ENCODE measurements around the gene SELPLG.
A peak's percentile ranks its signal among the peaks of the same experiment; 100 is the strongest.
"Not testable (repeated sequence)": the region's sequence is repeated elsewhere in the genome, so short reads cannot be mapped to it uniquely, and the experiment has no call there.

SELPLG gene

GRCh38 chr12:108584456-108585065 lies 49.1 kb downstream of the SELPLG start:
- no peak for DNase-seq

DNA sequence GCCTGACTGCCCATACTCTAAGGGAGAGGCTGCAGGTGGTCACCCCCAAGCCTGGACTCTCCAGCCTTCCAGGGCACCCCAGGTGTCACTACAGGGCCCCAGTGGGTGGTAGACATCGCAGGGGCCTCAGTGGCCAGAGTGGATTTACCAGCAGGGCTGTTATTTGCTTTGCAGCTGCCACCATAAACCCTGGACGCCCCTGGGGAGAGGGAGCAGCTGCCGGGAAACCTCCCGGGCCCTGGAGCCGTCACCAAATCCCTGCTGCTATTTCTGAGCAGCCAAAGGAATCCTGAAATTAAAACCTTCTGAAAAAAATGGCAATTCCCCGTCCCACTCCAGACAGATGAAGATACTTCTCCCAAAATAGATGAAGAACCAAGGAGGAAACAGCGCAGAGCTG lies 49.7 kb downstream of the SELPLG start:
- no peak for DNase-seq

GRCh38 chr12:108582978-108583770 lies 50.5 kb downstream of the SELPLG start:
- DNase-seq: no peak

GRCh38 chr12:108582509-108582908 lies 51.2 kb downstream of the SELPLG start:
- DNase-seq: no peak

DNA sequence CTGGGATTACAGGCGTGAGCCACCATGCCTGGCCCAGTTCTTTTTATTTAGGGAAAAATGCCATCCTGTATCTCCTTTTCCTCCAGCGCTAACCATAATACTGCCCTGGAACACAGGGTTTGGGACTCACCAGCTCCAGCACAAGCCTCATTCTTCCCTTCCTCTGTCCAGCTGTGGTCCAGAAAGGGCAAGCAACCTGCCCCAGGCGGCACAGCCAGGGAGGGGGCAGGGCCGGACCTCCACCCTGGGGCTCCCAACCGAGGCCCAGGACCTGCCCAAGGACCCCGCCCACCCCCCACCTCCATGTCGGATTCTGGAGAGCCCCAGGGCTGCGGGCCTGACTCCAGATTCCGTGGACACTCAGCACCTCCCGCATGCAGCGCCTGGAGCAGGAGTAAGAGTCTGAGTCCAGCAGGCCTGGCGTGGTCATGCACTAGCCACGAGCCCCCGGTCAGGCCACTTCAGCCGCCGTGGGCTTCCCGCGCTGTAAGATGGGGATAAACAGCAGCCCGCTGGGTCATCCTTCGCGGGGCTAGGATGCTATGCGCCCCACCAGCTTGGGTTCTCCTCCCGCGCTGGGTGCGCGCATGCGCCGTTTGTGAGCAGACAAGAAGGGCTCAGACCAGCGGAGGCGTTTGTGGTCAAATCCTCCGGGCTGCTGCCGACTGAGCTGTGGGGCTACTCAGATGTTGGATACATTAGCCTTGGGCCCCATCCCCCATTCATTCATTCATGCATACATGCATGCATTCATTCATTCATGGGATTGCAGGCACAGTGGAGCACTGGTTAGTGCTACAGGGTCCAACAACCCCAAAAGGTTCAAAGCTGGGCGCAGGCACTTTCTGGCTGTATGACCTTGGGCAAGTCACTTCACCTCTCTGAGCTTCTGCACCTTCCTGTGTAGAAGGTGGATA lies 52.1 kb downstream of the SELPLG start:
- DNase-seq: no peak

DNA sequence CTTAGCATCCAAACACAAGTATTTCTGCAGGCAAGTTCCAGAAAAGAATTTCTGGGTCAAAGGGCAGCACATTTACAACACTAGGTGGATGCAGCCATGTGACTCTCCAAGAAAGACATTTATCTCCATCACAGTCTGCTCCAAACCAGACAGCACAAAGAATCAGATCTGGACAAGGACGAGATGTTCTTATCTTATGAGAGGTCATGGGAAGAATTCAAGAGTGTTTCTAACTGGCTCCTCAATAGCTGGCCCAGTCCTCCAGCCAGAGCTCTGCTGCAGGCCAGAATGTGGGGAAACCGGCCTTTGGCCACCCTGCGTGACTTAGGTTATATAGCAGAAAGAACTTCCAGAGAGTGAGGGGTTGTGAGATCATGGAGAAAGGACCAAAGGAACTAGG lies 53.2 kb downstream of the SELPLG start:
- DNase-seq: no peak

- no peak for DNase-seq
Observed at GRCh38 chr12:108578813-108579212, 54.9 kb downstream of the SELPLG start.

DNA sequence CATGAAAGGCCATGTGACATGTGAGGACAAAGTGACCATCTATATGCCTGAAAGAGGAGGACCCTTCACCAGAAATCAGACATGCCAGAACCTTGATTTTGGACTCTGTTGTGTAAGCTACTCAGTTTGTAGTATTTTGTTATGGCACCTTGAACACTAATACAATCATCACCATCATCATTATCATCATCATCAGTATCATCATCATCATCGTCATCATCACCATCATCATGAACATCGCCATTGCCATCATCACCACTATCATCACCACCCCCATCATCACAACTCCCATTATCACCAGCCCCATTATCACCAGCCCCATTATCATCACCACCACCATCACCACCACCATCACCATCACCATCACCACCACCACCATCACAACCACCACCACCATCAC lies 55.4 kb downstream of the SELPLG start:
- DNase-seq: no peak

- DNase-seq: no peak
Observed at GRCh38 chr12:108577458-108577857, 56.2 kb downstream of the SELPLG start.

- DNase-seq: no peak
Observed at GRCh38 chr12:108576660-108577234, 56.9 kb downstream of the SELPLG start.

DNA sequence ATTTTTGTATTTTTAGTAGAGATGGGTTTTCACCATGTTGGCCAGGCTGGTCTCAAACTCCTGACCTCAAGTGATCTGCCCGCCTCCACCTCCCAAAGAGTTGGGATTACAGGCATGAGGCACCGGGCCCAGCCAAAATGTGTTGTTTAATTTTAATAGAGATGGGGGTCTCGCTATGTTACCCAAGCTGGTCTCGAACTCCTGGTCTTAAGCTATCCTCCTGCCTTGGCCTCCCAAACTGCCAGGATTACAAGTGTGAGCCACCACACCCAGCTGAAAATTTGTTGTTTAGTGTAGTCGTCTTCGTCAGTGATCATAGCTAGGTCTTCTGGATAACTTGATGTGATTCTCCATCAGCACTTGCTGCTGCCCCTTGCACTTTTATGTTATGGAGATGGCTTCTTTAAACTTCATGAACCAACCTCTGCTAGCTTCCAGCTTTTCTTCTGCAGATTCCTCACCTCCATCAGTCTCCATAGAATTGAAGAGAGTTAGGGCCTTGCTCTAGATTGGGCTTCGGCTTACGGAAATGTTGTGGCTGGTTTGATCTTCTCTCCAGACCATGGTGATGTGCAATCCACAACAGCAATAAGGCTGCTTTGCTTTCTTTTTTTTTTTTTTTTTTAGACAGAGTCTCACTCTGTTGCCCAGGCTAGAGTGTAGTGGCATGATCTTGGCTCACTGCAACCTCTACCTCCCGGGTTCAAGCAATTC lies 58.3 kb downstream of the SELPLG start:
- DNase-seq: peak; percentile 27

DNA sequence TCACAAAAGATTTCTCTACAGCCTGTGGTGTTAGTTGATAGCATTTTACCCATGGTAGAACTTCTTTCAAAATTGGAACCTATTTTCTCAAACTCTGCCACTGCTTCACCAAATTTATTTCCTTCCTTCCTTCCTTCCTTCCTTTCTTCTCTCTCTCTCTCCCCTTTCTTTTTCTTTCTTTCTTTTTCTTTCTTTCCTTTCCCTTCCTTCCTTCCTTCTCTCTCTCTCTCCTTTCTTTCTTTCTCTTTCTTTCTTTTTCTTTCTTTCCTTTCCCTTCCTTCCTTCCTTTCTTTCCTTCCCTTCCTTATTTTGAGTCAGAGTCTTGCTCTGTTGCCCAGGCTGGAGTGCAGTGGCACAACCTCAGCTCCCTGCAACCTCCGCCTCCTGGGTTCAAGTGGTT lies 59.4 kb downstream of the SELPLG start:
- not testable (repeated sequence) for DNase-seq

DNA sequence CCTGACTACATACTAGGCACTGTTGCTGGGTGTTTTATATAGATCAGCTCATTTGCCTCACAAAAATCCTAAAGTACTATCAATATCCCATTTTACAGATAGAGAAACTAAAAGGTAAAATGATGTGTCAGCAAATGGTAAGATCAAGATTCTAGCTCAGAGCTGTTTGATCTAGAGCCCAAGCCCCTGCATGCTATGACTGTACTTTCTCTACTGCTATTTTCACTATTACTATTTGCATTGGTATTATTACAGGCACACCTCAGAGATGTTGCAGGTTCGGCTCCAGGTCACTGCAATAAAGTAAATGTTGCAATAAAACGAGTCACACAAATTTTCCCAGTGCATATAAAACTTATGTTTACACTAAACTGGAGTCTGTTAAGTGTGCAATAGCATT lies 60.4 kb downstream of the SELPLG start:
- no peak for DNase-seq

DNA sequence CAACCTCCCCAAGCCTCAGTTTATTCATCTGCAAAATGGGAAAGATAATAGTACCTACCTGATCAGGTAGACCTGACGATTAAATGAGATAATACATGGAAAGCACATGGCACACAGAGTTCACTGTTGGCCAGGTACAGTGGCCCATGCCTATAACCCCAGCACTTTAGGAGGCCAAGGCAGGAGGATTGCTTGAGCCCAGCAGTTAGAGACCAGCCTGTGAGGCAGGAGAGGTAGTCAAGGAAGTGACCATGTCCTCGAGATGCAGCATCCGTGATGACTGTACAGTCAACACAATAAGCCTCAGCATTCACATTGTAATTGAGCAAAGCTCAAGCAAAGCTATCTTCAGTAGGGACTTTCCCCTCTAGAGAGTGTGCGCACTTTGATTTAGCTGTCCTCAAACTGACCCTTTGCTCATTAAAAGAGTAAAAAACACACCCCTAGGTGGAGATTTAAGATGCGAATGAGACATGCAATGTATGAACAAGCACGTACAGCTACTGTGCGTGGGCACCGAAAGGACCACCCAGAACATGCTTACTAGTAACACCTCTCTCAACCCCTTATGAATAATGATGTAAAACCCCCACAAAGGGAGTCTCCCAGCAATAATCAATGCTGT lies 61.4 kb downstream of the SELPLG start:
- DNase-seq: no peak

Measured in CD4-positive, alpha-beta T cell treated with Interleukin-17A for 4 hours (primary cell).